HepG2 (cell line): ENCODE data around the gene RFC1. TPM values are rescaled to one million over a fixed set of nuclear protein-coding genes. Genes with fewer than 3 reads are reported as not detected.

ENCODE experiments used
- CSRNP1 ChIP-seq: sonication (generic); formaldehyde crosslinking; IDR thresholded peaks from 2 replicates; pipeline ENCODE4 v1.8.1; 2023; ENCODE audit warnings: mild to moderate bottlenecking, missing genetic modification reagents
- HNRNPL ChIP-seq: fragments of 200-400 bp; formaldehyde crosslinking; IDR thresholded peaks from 2 replicates; pipeline ENCODE4 v1.6.1; 2017; ENCODE audit warnings: mild to moderate bottlenecking, low read depth, low read length
- KDM5A ChIP-seq: fragments of 200-600 bp; sonication (generic); IDR thresholded peaks from 2 replicates; pipeline ENCODE4 v1.7.0; 2018; ENCODE audit warnings: antibody characterized with exemption, mild to moderate bottlenecking, low read length, borderline replicate concordance
- MED13 ChIP-seq: sonication (generic); formaldehyde crosslinking; IDR thresholded peaks from 2 replicates; pipeline ENCODE4 v1.5.0; 2020; ENCODE audit warnings: missing genetic modification reagents
- NFATC3 ChIP-seq: sonication (generic); formaldehyde crosslinking; IDR thresholded peaks from 2 replicates; pipeline ENCODE4 v1.5.1; 2020; ENCODE audit warnings: mild to moderate bottlenecking, missing genetic modification reagents
- SRF ChIP-seq: IDR thresholded peaks from 2 replicates; pipeline ENCODE4 v1.6.1; 2011; ENCODE audit warnings: mild to moderate bottlenecking, low read depth, low read length, moderate library complexity
- U2AF1 ChIP-seq: fragments of 200-400 bp; formaldehyde crosslinking; optimal IDR thresholded peaks from 2 replicates; pipeline ENCODE3; 2017; ENCODE audit warnings: mild to moderate bottlenecking, low read depth, low read length
- ZBTB25 ChIP-seq: IDR thresholded peaks from 2 replicates; pipeline ENCODE4 v1.6.1; 2018; ENCODE audit warnings: missing genetic modification reagents
- ZFP91 ChIP-seq: sonication (generic); formaldehyde crosslinking; IDR thresholded peaks from 2 replicates; pipeline ENCODE4 v1.9.0; 2022; ENCODE audit warnings: missing genetic modification reagents, mild to moderate bottlenecking, borderline replicate concordance
- ZNF512B ChIP-seq: sonication (generic); formaldehyde crosslinking; IDR thresholded peaks from 2 replicates; pipeline ENCODE4 v1.5.1; 2020; ENCODE audit warnings: missing genetic modification reagents, mild to moderate bottlenecking, borderline replicate concordance
- ZNF644 ChIP-seq: IDR thresholded peaks from 2 replicates; pipeline ENCODE4 v1.6.1; 2016; ENCODE audit warnings: low read depth
- ZNF646 ChIP-seq: sonication (generic); formaldehyde crosslinking; IDR thresholded peaks from 2 replicates; pipeline ENCODE4 v1.9.0; 2021; ENCODE audit warnings: mild to moderate bottlenecking, missing genetic modification reagents
- ZNF766 ChIP-seq: sonication (generic); formaldehyde crosslinking; IDR thresholded peaks from 2 replicates; pipeline ENCODE4 v1.5.0; 2020; ENCODE audit warnings: missing genetic modification reagents, borderline replicate concordance
- ZSCAN30 ChIP-seq: sonication (generic); formaldehyde crosslinking; IDR thresholded peaks from 2 replicates; pipeline ENCODE4 v1.5.0; 2020; ENCODE audit warnings: mild to moderate bottlenecking, missing genetic modification reagents
- polyA plus RNA-seq, 8 experiments: library from polyadenylated mRNA; depleted of rRNA in 3 of 8; stranded (reverse) in 7 of 8; unstranded in 1 of 8; fragments of >200 nt; fragmentation: Illumina TruSeq in 4 of 8; extraction: Trizol in 4 of 8; gene quantifications; 2 replicates each; pipeline versions ENCODE4 v1.2.1 to v1.2.3, GENCODE V29; 2011 to 2016; ENCODE audit warnings: low read depth in 4 of 8, missing spikeins in 1 of 8, mixed read lengths in 1 of 8; ENCODE audit not compliant: insufficient read depth in 1 of 8
- total RNA-seq, 5 experiments: library from RNA; depleted of rRNA; stranded (reverse); fragments of >200 nt; fragmentation: Illumina TruSeq; extraction: Trizol; gene quantifications; 2 replicates each; pipeline ENCODE4 v1.2.3, GENCODE V29; 2016; ENCODE audit warnings: low read depth in 1 of 5

The RFC1 gene
- total and polyA plus RNA-seq, 2 of the 13 experiments (the other 11 are each of a cell fraction or from before 2014, with no cell fraction given), result 15.9 to 78.8 TPM

GRCh38 chr4:39415678-39416283 is 49.6 kb upstream of the RFC1 start (continued):
- peak; percentile 84; the same call in 1 of the 2 replicates for TF ChIP-seq ZNF646 (CRISPR knock-in tag)
- TF ChIP-seq NFATC3 (CRISPR knock-in tag), result no peak
- TF ChIP-seq MED13 (CRISPR knock-in tag), result no peak
- no peak for TF ChIP-seq ZNF644 (CRISPR knock-in tag)
- no peak for TF ChIP-seq ZFP91 (CRISPR knock-in tag)
- no peak for TF ChIP-seq KDM5A
- no peak for TF ChIP-seq U2AF1
- peak; percentile 42; the same call in 1 of the 2 replicates for TF ChIP-seq ZBTB25 (CRISPR knock-in tag)
- no peak for TF ChIP-seq HNRNPL
- TF ChIP-seq ZNF512B, result no peak
- TF ChIP-seq SRF, result no peak
- no peak for TF ChIP-seq CSRNP1 (CRISPR knock-in tag)
- no peak for TF ChIP-seq ZSCAN30 (CRISPR knock-in tag)
- TF ChIP-seq ZNF766, result no peak
